ENCODE data around the gene CARD11.

CARD11 gene

DNA sequence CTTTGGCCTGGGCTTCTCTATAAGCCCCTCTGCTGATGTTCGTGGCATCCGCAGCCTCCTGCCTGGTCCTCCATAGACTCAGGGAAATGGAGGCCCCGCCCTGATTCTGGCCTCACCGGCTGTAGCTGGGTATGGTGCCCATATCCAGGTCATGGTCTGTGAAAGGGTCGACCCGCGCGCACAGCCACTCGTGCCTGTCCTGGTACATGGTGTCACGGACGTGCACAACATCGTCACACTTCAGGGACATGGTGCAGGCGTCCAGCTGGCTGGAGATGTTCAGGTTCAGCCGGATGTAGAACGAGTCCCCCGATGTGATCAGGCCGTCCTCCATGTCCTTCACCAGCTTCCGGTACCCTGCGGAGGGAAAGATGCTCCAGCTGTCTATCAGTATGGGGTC, 124.4 kb downstream of the CARD11 start:
- Histone ChIP-seq H3K4me1 (no peaks in the 10 kb centered on the region), H3K4me3 (no peak overlapping the region), H3K9me3 (no peaks in the 10 kb centered on the region), H3K27me3 (ENCODE audit: low read depth) (no peaks in the 10 kb centered on the region), H3K36me3 (replicated peaks) (no peaks in the 10 kb centered on the region)
- DNase-seq (ENCODE audit: low spot score in 2 of 2): no peak
- in situ Hi-C loops (cut with MboI; ENCODE audit: low sequenced_read_pairs): no loop called here

DNA sequence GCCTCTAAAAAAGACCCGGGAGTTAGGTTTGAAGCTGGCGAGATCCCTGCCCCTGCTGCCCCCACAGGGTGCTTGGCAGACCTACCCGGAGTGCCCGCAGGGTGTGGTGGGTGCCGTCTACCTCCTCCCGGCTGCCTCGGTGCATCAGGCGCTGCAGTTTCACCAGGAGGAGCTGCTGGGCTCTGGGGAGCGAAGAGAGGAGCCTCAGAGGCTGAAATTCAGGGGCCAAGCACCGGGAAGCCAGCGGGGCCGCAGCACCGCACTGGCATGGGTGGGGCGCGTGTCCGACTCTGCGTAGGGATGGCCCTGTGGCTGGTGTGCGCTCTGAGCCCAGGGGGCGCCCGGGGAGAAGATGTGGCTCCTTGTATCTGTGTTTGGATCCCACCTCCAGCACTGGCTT, 125.3 kb downstream of the CARD11 start:
- Histone ChIP-seq H3K9me3 (no peaks in the 10 kb centered on the region), H3K4me1 (no peaks in the 10 kb centered on the region), H3K27me3 (ENCODE audit: low read depth) (no peaks in the 10 kb centered on the region), H3K4me3 (no peak overlapping the region), H3K36me3 (replicated peaks) (no peaks in the 10 kb centered on the region)
- DNase-seq (ENCODE audit: low spot score in 2 of 2): no peak
- in situ Hi-C loops (cut with MboI; ENCODE audit: low sequenced_read_pairs): no loop called here

DNA sequence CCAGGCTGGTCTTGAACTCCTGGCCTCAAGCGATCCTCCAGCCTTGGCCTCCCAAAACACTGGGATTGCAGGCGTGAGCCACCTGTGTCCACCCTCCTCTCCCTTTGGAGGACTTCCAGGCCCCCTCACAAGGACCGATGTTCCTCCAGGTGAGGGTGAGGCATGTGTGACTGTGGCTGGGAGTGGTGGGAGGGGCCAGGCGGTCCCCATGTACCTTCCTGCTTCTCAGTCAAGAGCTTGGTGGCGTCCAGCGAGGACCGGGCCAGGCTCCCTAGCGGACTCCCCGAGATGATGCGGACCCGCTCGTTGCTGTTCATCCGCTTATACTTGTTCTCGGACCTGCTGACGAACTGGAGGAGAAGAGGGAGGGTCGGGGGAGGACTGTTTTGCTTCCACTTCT, 128.6 kb downstream of the CARD11 start:
- no peak for DNase-seq (ENCODE audit: low spot score in 2 of 2)
- in situ Hi-C loops (cut with MboI; ENCODE audit: low sequenced_read_pairs): no loop called here
- Histone ChIP-seq H3K27me3 (ENCODE audit: low read depth) (no peaks in the 10 kb centered on the region), H3K9me3 (no peaks in the 10 kb centered on the region), H3K4me3 (no peak overlapping the region), H3K4me1 (no peaks in the 10 kb centered on the region), H3K36me3 (replicated peaks) (no peaks in the 10 kb centered on the region)

DNA sequence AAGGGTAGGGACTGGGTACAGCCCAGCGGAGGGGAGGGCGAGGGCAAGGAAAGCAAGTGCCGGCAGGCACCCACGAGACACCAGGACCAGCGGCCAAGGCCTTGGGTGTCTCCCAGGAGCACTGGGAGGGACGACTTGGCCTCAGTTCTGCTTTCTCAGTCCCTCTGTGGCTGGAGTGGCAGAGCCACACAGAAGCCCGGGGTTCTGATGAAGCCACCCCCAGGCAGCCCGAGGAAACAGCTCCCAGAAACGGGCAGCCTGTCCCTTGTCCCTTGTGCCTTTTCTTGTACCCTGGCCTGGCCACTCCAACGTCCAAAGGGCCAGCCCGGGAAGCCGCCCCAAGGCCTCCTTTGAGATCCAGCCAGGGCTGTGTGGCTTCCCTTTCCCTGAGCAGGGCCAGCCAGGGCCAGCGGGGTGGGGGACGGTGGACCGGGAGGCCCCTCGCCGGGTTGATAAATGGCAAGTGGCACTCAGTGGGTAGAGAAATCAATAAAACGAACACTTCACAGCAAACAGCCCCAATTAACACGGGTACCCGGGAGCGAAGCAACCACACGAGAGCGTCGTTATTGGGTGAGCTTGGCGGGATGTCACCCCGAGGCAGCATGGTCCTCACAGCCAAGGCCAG, 129.8 kb downstream of the CARD11 start:
- in situ Hi-C loops (cut with MboI; ENCODE audit: low sequenced_read_pairs): no loop called here
- DNase-seq (ENCODE audit: low spot score in 2 of 2): no peak
- Histone ChIP-seq H3K27me3 (ENCODE audit: low read depth) (no peaks in the 10 kb centered on the region), H3K9me3 (no peaks in the 10 kb centered on the region), H3K4me1 (no peaks in the 10 kb centered on the region), H3K4me3 (no peak overlapping the region), H3K36me3 (replicated peaks) (no peaks in the 10 kb centered on the region)

DNA sequence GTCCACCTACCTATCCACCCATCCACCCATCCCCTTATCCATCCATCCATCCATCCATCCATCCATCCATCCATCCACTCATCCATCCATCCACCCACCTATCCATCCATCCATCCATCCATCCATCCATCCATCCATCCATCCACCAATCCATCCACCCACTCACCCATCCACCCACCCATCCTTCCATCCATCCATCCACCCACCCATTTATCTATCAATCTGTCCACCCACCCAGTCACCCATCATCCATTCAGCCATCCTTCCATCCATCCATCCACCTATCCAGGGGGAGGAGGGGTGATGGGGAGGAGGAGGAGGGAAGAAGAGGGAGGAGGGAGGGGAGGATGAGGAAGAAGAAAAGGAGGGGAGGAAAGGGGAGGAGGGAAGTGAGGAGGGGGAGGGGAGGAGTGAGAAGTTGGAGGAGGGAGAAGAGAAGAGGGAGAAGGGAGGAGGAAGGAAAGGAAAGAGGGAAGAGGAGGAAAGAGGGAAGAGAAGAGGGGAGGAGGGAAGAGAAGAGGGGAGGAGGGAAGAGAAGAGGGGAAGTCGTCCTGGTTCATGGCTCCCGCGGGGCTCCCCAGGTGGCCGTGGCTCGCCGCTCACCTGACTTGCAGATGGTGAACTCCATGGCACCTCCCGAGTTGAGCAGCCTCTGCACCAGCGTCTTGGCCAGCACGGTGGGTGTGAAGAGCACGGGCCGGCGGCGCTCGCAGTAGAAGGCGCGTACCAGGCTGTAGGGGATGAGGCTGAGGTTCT, 130.8 kb downstream of the CARD11 start:
- H3K4me1 ChIP-seq: no peaks in the 10 kb centered on the region
- DNase-seq (ENCODE audit: low spot score in 2 of 2): no peak
- H3K27me3 ChIP-seq (ENCODE audit: low read depth): no peaks in the 10 kb centered on the region
- in situ Hi-C loops (cut with MboI; ENCODE audit: low sequenced_read_pairs): no loop called here
- H3K4me3 ChIP-seq: no peak overlapping the region
- no peaks in the 10 kb centered on the region for H3K36me3 ChIP-seq (replicated peaks)
- H3K9me3 ChIP-seq: no peaks in the 10 kb centered on the region

DNA sequence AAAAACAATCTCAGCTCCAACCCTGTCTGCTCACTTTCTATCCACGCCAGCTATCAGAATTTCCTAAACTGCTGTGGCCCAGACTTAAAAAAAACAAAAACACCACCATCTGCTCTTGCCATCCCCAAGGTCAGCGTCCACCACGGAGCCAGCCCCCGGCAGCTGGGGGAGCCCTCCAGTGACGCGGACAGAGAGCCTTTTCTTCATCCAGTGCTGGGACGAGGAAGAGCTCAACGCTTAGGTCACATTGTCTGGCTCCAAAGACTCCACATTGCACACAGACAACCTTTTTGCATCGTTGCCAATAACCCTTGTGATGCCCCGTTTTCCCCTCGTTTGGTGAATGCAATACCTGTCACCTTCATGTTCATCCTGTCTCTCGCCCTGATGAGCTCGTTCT, 132.2 kb downstream of the CARD11 start:
- in situ Hi-C loops (cut with MboI; ENCODE audit: low sequenced_read_pairs): no loop called here
- H3K27me3 ChIP-seq (ENCODE audit: low read depth): no peaks in the 10 kb centered on the region
- no peak overlapping the region for H3K4me3 ChIP-seq
- no peak for DNase-seq (ENCODE audit: low spot score in 2 of 2)
- no peaks in the 10 kb centered on the region for H3K36me3 ChIP-seq (replicated peaks)
- no peaks in the 10 kb centered on the region for H3K9me3 ChIP-seq
- H3K4me1 ChIP-seq: no peaks in the 10 kb centered on the region

DNA sequence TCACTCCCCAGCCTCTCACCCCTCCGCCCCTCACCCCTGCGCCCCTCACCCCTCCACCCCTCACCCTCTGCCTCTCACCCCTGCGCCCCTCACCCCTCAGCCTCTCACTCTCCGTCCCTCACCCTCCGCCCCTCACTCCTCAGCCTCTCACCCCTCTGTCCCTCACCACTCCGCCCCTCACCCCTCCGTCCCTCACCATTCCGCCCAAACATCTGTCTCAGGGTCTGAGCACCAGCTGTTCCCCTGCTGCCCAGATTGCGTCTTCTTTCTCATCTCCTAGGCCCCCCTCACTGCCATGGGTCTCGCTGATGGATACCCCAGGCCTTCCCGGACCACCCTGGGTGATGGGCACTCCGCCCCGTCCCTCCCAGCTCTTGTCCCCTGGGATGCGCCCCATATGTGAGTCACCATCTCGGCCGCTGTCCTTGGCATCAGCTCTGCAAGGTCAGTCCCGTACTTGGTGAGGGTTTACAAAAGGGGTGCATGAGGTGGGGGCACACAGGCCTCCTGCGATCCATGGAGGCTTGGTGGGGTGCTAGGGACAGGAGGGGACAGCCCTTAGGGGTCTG, 134.1 kb downstream of the CARD11 start:
- H3K27me3 ChIP-seq (ENCODE audit: low read depth): no peaks in the 10 kb centered on the region
- no peaks in the 10 kb centered on the region for H3K36me3 ChIP-seq (replicated peaks)
- in situ Hi-C loops (cut with MboI; ENCODE audit: low sequenced_read_pairs): no loop called here
- no peaks in the 10 kb centered on the region for H3K9me3 ChIP-seq
- no peak overlapping the region for H3K4me3 ChIP-seq
- H3K4me1 ChIP-seq: no peaks in the 10 kb centered on the region
- DNase-seq (ENCODE audit: low spot score in 2 of 2): no peak

DNA sequence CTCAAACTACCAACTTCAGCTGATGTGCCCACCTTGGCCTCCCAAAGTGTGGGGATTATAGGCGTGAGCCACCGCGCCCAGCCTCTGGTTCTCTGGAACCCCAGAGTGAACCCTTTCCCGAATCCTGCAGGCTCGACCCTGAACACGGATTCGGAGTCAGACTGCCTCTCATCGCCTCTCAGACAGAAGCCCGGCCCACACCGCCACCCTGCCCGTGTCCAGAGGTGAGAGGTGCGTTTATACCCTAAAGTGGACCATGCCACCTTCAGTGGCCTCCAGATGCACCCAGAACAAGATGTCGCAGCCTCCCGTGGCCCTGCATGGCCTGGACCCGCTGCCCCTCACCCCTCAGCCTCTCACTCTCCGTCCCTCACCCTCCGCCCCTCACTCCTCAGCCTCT, 134.6 kb downstream of the CARD11 start:
- in situ Hi-C loops (cut with MboI; ENCODE audit: low sequenced_read_pairs): no loop called here

DNA sequence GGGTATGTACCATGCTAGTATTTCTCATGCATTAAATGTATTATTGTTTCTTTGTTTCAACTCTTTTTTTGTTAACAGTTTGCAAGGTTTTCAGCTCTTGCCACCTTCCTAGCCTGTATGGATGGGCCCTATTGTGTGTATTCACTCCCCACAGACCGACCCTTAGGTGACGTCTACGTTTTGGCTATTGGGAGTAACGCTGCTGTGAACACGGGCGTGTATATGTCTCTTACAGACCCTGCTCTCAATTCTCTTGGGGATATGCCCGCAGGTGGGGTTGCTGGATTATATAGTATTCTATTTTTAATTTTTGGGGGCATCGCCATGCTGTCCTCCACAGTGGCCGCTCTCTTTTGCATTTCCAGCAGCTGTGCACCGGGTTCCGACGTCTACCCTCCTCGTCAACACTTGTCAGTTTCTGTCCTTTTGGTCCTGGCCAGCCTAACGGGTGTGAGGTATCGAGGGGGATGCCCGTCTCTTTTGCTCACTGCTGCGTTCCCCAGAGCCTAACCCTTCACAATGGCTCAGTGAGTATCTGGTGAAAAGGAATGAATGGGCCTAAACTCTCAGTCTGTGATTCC, 135.5 kb downstream of the CARD11 start:
- Histone ChIP-seq H3K36me3 (replicated peaks) (no peaks in the 10 kb centered on the region), H3K4me1 (no peaks in the 10 kb centered on the region), H3K27me3 (ENCODE audit: low read depth) (no peaks in the 10 kb centered on the region), H3K4me3 (no peak overlapping the region), H3K9me3 (no peaks in the 10 kb centered on the region)
- in situ Hi-C loops (cut with MboI; ENCODE audit: low sequenced_read_pairs): no loop called here
- no peak for DNase-seq (ENCODE audit: low spot score in 2 of 2)

More for the DNA sequence above, 134.6 kb downstream of the CARD11 start:
- no peak overlapping the region for H3K4me3 ChIP-seq
- DNase-seq (ENCODE audit: low spot score in 2 of 2): no peak
- H3K36me3 ChIP-seq (replicated peaks): no peaks in the 10 kb centered on the region
- no peaks in the 10 kb centered on the region for H3K9me3 ChIP-seq
- no peaks in the 10 kb centered on the region for H3K27me3 ChIP-seq (ENCODE audit: low read depth)
- H3K4me1 ChIP-seq: no peaks in the 10 kb centered on the region

DNA sequence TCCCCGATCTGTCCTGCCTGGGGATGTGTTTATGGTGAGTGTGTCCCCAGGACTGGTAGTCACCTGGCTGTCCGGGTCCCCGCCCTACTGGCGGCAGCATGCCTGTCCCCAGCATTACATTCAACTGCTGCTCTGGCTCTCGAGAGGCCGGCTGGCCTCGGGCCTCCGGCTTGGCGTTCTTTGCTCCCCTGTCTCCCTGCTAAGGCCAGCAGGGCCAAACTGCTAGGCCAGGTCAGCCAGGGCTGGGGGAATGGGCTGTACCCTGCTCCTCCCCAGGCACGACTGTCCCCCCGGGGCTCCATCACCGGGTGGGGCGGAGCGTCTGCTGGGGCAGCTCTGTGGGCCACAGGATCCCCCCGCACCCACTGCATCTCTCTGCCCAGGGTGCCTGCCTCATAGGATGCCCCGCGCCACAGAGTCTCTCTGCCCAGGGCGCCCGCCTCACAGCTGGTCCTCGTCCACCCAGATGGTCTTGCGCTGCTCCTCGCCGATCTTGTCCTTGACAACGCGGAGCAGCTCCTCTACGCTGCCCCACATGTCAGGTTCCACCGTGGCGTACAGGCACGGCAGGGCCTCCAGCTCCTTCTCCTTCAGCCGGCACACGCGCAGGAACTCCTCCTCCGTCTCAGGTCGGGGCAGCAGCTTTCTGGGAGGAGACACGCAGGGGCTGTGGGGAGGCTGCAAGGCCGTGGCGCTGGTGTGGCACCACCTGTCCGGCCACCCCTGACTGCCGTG, 137.3 kb downstream of the CARD11 start:
- in situ Hi-C loops (cut with MboI; ENCODE audit: low sequenced_read_pairs): no loop called here
- no peaks in the 10 kb centered on the region for H3K36me3 ChIP-seq (replicated peaks)
- H3K4me1 ChIP-seq: no peaks in the 10 kb centered on the region
- no peak for DNase-seq (ENCODE audit: low spot score in 2 of 2)
- no peaks in the 10 kb centered on the region for H3K27me3 ChIP-seq (ENCODE audit: low read depth)
- no peaks in the 10 kb centered on the region for H3K9me3 ChIP-seq
- no peak overlapping the region for H3K4me3 ChIP-seq

DNA sequence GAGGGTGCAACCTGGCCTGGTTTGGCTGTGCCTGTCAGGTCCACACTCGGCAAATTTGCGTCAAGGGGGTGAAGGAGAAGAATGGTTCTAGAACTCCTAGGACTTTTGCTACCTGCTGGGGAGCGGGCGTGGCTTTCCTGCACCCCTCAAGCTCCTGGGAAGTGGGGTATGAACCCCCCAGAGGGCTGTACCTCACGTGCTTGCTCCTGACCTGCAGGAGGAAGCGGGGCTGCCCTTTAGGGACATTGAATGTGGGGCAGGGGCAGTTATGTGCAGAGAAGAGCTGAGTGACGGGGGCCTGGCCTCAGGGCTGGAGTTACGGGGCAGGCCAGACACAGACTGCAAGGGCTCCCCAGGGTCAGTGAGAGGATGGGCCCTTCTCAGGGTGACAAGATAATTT, 138.2 kb downstream of the CARD11 start:
- Histone ChIP-seq H3K36me3 (replicated peaks) (no peaks in the 10 kb centered on the region), H3K4me3 (no peak overlapping the region), H3K9me3 (no peaks in the 10 kb centered on the region), H3K4me1 (no peaks in the 10 kb centered on the region), H3K27me3 (ENCODE audit: low read depth) (no peaks in the 10 kb centered on the region)
- in situ Hi-C loops (cut with MboI; ENCODE audit: low sequenced_read_pairs): no loop called here
- DNase-seq (ENCODE audit: low spot score in 2 of 2): no peak

DNA sequence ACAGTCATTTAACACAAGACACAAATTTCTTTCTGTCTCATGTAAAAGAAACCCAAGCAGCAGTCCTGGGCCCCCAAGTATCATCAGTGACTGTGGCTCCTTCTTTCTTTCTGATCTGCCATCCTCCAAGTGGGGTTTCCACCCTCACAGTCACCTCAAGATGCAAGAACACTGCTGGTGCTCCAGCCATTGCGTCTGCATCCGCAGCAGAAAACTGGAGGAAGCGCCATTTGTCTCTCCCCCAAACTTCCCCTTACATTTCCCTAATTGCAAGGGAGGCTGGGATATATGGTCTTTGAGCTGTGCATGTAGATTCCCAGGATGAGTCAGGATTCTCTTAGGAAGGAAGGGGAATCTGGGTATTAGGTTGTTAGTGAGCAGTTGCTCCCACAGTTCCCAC, 138.6 kb downstream of the CARD11 start:
- Histone ChIP-seq H3K4me1 (no peaks in the 10 kb centered on the region), H3K4me3 (no peak overlapping the region), H3K27me3 (ENCODE audit: low read depth) (no peaks in the 10 kb centered on the region), H3K9me3 (no peaks in the 10 kb centered on the region), H3K36me3 (replicated peaks) (no peaks in the 10 kb centered on the region)
- in situ Hi-C loops (cut with MboI; ENCODE audit: low sequenced_read_pairs): no loop called here
- no peak for DNase-seq (ENCODE audit: low spot score in 2 of 2)

DNA sequence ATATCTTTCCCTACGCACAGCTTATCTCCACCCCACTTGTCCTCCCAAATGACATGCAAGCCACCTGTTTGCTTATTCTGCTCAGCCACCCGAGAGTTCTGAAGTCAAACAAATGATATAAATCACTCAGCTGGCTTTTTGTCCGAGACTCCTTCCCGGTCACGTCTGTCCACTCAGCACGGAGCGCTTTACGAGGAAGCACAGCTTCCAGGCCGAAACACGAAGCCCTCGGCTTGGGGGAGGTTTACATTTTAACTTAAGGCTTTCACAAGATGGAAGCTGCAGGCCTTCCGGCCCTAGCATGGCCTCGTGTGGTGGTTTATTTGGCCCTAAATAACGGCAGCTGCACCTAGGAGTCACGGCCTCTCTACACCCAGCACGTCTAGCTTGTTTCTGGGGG, 139.5 kb downstream of the CARD11 start:
- H3K9me3 ChIP-seq: no peaks in the 10 kb centered on the region
- H3K4me1 ChIP-seq: no peaks in the 10 kb centered on the region
- no peak for DNase-seq (ENCODE audit: low spot score in 2 of 2)
- H3K27me3 ChIP-seq (ENCODE audit: low read depth): no peaks in the 10 kb centered on the region
- H3K4me3 ChIP-seq: no peak overlapping the region
- no peaks in the 10 kb centered on the region for H3K36me3 ChIP-seq (replicated peaks)
- in situ Hi-C loops (cut with MboI; ENCODE audit: low sequenced_read_pairs): no loop called here

DNA sequence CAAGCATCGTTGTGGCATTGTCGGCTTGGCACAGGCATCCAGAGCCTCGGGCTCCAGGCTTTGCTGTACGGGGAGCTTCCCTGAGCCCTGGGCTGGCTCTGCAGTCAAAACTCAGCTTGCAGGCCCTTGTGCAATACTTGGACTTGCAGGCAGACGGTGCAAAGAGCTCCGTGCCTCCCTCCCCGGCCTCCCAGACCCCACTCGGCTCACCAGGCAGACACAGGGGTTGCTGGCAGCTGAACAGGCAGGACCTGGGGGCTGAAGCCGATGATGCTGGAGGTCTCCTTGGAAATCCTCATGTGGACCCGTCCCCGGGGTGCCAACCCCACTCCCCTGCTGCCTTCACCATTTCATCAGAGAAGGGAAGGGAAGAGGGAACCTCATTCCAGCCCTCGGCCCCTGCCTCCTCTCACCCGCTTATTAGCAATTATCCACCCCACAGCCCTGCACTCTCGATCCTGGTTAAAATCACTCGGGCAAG, 139.9 kb downstream of the CARD11 start:
- Histone ChIP-seq H3K27me3 (ENCODE audit: low read depth) (no peaks in the 10 kb centered on the region), H3K4me3 (no peak overlapping the region), H3K36me3 (replicated peaks) (no peaks in the 10 kb centered on the region), H3K9me3 (no peaks in the 10 kb centered on the region), H3K4me1 (no peaks in the 10 kb centered on the region)
- DNase-seq (ENCODE audit: low spot score in 2 of 2): no peak
- in situ Hi-C loops (cut with MboI; ENCODE audit: low sequenced_read_pairs): no loop called here

Measured in HAP-1 (cell line).